Renal cortex interstitium (tissue), 11 donors: ENCODE data around the gene ZNF831. TPM values are rescaled to one million over a fixed set of nuclear protein-coding genes. Genes with fewer than 3 reads are reported as not detected.

Experiments used
- DNase-seq, 11 donors: peaks; one replicate each; pipeline ENCODE4 v3.0.0-alpha.2; 2013; ENCODE audit warnings: low read depth in 9 of 11, low spot score in 4 of 11; ENCODE audit errors: extremely low read depth in 1 of 11
- polyA plus RNA-seq, 3 donors: library from polyadenylated mRNA; unstranded; fragments of 120-200 nt; gene quantifications; one replicate each; pipeline ENCODE4 v1.2.1, GENCODE V29; 2013; ENCODE audit not compliant: insufficient read length in 3 of 3

ZNF831 gene
- polyA plus RNA-seq, 3 donors, result 0.08 to 0.11 (median 0.10) TPM

GRCh38 chr20:59194023-59194935 lies 30.7 kb downstream of the ZNF831 start:
- DNase-seq, result no peak

DNA sequence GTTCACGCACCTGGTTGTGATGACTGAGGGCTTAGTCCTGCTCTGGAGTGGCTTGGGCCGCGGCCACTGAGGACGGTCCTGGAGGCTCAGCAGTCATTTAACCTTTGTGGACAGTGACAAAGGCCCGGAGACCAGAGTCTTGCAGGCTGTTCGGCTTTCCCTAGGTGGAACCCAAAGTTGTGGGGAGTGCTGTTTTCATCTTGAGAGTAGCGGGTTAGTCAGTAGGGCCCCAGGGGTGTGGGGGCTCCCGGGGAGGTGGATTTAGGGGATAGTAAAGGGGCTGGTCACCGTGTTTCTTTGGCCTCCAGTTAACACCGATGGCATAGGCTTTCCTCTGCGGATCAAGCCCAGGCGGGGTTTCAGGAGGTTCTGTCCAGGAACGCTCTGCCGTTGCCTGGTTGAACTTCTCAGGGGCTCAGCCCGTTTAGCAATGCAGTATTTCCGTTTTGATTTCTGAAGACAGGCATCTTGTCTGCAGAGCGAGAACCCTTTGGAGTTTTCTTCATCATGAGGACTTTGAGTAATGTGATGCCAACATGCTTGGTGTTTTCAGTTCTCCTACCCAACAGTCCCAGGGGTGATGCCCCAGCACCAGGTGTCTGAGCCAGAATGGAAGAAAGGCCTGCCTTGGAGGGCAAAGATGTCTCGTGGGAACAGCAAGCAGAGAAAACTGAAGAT lies 31.8 kb downstream of the ZNF831 start:
- DNase-seq, result no peak

DNA sequence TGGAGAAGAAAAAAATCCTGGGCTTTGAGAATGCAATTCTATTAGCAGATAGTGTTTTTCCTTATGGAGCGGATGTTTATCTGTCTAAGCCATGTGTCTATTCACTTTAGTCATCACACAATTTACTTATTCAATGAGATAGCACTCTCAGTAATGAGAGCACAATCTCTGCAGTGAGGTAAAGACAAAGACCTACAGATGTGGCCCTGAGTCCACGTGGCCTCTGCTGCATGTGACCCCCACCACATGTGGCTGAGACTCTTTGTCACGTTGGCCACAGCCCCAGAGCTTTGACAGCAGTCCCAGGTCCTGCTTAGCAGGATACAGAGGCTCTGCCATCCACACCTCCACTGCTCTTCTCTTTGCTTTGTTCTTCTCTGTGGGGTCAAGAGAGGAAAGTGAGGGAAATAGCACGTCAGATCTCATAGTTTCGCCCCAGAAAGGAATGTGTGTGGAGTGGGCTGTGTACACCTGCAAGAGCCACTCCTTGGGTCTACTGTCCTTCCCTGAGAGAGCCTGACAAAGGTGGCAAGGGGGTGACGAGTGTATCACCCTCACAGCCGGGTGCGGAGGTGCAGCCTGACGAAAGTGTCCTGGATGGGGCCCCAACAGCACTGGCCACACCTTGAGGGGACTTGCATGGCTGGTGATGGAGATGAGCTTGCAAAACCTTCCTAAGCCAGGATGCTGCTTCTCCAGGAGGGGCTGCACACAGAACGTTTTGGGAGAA lies 40.7 kb downstream of the ZNF831 start:
- no peak for DNase-seq

- no peak for DNase-seq
Measured at GRCh38 chr20:59205044-59205443, 41.4 kb downstream of the ZNF831 start.

DNA sequence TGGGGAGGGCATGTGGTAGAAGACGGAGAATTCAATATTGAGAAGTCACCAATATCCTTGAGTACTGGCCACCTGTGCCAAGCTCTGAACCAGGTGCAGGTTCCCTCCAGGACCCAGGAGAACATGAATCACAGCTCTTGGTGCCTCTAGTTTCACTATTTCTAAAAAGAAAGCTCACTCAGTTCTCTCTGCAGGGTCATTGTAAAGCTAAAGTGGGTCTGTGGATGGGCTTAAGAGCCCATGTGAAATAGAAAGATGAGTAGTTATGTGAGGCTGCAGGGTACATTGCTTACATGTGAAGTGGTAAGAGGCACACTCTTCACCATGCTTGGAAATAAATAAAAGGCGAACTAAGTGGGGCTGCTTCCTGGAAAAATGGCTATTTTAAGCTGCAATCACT lies 43.6 kb downstream of the ZNF831 start:
- no peak for DNase-seq

- DNase-seq, result no peak
Measured at GRCh38 chr20:59207742-59208357, 44.2 kb downstream of the ZNF831 start.

DNA sequence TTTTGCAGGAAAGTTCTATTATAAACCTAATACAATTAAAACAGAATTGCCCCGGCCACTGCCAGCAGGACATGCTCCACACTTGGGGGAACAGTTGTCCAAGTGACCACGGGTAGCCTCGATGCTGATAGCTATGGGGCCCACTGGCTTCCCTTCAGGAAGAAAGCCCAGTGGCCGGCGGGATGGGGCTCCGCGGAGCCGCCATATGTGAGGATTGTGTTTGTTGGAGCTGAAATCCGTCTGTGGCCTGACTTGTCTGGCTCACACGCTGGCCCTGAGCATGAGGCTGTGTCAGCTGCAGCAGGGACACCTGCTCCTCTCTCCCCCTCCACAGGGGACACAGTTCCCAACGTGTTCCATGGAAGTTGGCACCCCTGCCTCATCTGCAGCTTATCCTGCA lies 46.6 kb downstream of the ZNF831 start:
- DNase-seq, result no peak

DNA sequence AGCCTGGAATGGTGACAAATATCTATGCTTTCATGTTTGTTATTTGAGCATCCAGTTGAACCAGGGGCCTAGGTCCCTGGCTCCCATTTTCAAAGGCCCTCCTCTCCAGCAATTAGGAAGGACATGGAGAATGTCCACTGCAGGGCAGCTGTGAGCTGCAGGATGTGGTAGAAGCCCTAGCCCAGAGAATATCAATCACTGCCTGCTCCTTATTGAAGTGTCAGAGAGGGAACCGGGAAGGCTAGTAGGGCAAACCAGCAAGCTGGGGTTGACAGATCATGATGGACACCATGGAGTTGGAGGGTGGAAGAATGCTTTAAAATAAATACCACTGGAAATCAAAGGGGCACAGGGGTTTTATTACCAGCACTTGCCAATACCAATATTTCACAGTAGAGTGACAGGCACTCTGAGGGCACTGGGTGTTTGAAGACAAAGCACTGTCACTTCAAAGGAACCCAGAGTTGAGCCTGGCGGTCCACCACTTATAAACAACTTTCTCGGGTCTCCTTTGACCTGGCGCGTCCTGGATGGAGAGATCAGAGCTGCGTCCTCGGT lies 47.7 kb downstream of the ZNF831 start:
- no peak for DNase-seq

GRCh38 chr20:59214073-59214472 lies 50.5 kb downstream of the ZNF831 start:
- DNase-seq, result no peak

DNA sequence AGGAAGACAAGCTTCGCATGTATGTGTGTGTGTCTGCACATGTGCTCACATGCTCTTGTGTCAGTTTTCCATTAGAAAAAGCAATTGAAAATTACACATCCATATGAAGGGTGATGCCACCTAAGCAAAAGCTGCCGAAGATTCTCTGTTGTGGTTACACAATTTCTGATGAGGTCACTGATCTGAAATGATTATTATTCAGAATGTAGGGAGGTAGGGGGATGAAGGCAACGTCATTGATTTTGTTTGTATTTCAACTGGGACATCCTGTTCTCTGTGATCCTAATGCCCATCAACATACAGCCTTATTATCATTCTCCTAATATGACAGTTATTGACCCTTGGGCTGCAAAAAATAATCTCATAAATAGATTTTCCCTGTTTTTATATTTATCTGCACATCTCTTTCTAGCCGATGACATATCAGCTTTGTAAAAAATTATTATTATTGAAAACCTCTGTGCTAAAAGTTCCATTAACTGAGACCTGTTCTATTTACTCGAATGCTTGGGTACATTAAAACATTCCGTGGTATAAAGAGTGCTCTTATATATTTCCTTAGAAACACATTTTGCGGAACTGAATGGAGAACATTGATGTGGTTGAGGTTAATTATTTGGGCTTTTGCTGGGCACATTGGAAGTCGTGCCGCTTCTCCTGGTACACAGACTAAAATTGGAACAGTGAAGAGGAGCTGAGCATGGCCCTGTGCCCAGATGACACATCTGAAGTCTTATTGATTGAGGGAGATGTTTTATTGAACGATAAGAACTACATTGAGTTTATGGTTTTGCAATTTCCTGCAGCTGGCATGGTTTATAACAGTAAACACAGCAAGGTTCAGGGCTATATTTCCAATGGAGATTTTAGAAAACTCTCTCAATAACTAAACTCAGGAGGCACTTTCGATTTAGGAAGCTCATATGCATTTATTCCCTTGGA lies 51.3 kb downstream of the ZNF831 start:
- no peak for DNase-seq

- DNase-seq, result no peak
Measured at GRCh38 chr20:59217173-59217572, 53.6 kb downstream of the ZNF831 start.

GRCh38 chr20:59217794-59218280 lies 54.2 kb downstream of the ZNF831 start:
- DNase-seq, result no peak

GRCh38 chr20:59219211-59219610 lies 55.6 kb downstream of the ZNF831 start:
- no peak for DNase-seq

DNA sequence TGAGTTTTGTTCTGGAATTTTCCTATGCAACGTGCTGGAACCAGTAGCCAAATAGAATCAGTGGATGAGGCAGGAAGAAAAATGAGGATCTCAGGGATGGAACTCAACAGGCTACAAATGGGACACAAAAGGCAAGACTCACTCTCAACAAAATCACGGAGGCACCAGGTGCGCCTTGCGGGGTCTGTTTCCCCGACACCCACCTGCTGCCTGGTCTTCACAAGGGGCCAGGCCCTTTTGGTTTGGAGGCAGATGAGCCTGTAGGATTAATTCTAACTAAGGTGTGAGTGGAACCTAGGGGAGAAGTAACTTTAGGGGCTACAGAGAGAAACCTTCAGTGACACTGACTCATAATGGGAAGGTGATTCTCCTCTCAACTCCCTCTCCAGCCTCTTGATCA lies 56.5 kb downstream of the ZNF831 start:
- no peak for DNase-seq

- peak in 5 of 11 donors; percentile 12 to 31 (median 19) for DNase-seq
Measured at GRCh38 chr20:59221049-59221706, 57.6 kb downstream of the ZNF831 start.

GRCh38 chr20:59221707-59222252 lies 58.2 kb downstream of the ZNF831 start:
- peak in 2 of 11 donors; percentile 17 to 28 for DNase-seq
